Stimulated activated naive CD8-positive, alpha-beta T cell treated with anti-CD3 and anti-CD28 coated beads, Interleukin-15, Interleukin-2, amounts not matched to agents 100 U/mL and 50 U/mL, for 24 hours (primary cell): Measurements from ENCODE around the gene SSPN.

Source experiments
- ATAC-seq: fragments of 150-1000 bp; cut with Tn5 transposase; one replicate; pipeline ENCODE4 v1.10.0; 2021
- DNase-seq: peaks from one replicate; pipeline ENCODE4 v3.0.0; 2021

Gene SSPN

GRCh38 chr12:26285401-26285800 is 90.0 kb downstream of the SSPN start:
- DNase-seq = no peak
- no peak for ATAC-seq

DNA sequence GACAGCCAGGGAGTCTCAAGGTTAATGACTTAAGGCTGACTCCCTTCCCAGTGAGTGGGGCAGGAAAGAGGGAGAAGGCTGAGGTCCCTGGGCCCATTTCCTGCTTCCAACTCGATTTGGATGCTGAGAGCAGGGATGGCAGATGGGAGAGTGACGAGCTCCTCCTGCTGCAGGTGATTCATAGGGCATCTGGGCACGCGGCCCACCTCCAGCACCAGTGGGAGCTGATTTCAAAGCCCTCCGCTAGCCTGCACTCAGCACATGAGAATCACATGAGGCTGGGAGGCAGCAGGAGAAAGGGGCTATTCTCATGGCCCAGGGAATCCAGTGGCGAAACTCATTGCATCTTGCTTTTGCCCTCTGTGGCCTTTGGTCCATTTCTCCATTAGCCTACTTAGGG is 90.8 kb downstream of the SSPN start:
- ATAC-seq = no peak
- DNase-seq = no peak

DNA sequence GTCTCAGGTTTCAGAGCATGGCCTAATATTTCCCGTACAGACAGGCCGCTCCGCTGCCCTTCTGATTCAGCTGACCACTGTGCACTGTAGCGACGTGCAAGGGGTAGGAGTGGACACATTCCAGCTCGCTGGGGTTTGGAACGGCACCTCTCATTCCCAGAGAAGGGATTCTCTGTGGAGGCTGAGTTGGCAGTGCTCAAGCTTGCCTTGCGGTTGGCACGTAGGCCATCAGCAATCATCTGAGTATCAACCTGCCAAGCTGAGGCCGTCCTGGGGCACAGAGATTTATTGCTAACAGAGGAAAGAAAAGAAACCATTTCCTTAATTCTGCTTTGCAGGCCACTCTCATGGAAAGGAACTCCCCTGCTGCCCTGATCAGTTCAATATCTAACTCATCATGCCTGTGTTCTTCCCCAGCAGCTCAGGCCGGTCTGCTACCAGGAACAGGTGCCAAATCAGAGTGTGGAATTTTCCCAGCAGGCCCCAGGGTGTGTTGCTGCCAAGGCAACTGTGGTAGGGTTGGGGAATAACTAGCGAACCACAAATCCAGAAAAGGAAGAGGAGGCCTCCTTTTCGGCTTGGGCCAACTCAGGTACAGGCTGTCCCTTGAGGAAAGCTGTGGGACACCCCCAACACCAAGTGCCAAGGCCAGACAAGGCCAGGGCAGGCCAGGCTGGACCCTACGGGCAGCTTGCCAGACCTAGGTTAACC is 92.5 kb downstream of the SSPN start:
- ATAC-seq (no peak), DNase-seq (no peak)

DNA sequence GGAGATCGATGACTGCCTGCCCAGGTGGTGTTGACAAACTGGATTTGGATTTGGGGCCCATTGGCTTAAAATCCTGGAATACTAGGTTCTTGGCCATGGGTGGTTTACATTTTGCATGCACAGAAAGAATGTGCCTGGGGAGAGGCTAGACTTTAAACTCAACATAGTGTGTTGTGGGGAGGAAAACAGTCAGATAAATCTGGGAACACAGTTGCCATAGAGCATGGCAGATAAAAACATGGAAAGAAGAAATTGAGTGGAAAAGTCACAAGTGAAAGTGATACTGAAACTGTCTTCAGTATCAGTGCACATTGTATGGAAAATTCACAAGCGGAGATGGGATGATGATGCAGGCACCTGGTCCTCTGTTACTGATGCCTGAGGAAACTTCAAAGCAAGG is 95.2 kb downstream of the SSPN start:
- no peak for ATAC-seq

GRCh38 chr12:26292596-26292995 is 97.2 kb downstream of the SSPN start:
- ATAC-seq (no peak), DNase-seq (no peak)

More for the DNA sequence above, 95.2 kb downstream of the SSPN start:
- no peak for DNase-seq

DNA sequence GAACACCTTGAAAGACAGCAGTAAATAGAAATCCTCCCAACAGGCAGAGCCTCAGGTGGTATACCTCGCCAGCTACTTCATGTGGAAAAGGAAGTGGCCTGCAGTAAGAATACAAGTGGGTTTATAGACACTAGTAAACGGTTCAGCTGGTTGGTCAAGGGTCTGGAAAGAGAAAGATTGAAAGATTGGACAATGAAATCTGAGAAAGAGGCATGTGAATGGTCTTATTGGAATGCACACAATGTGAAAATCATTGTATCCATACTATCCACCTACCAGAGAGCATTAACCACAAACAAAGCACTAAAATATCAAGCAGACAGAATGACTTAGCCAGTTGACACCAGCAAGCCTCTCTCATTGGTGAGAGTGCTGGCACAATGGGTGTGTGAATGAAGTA is 98.2 kb downstream of the SSPN start:
- no peak for DNase-seq
- no peak for ATAC-seq

- ATAC-seq = no peak
- no peak for DNase-seq
Observed at GRCh38 chr12:26295001-26295400, 99.6 kb downstream of the SSPN start.

- ATAC-seq (peak; percentile 56), DNase-seq (no peak)
Observed at GRCh38 chr12:26297396-26298070, 102.2 kb downstream of the SSPN start.

- DNase-seq (no peak), ATAC-seq (peak; percentile 96)
Observed at GRCh38 chr12:26298785-26299621, 103.6 kb downstream of the SSPN start.

DNA sequence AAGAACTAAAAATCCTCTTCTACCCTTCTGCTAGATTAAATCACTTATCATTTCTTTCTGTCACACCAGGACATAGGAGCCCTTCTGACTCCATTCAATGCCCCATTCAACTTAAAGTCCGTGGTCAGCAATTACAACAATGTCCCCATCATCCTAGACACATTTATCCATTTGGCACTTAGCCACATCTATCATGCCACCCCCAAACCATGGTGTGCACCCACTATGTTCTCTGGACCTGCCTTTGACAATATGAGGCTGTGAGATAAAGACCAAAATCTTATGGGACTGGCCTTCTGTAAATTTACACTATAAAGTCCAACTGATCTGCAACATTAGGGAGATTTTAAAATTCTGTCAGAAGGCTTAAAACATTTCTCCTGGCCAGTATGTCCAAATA is 104.4 kb downstream of the SSPN start:
- no peak for ATAC-seq

More for the DNA sequence above, 104.4 kb downstream of the SSPN start:
- no peak for DNase-seq
